Activated CD4-positive, alpha-beta T cell treated with anti-CD3 and anti-CD28 coated beads, Interleukin-2, Interleukin-6, amounts not matched to agents 100 ng/mL and 50 ng/mL, durations not matched to agents 16 hours and 8 hours (primary cell): Measurements from ENCODE around the gene ANKRD18A.
"Not testable (repeated sequence)": the region's sequence is repeated elsewhere in the genome, so short reads cannot be mapped to it uniquely, and the experiment has no call there.

ENCODE experiments used
- DNase-seq: peaks from one replicate; pipeline ENCODE4 v3.0.0-alpha.2; 2020

ANKRD18A gene

GRCh38 chr9:38622951-38623350 lies 2.6 kb upstream of the ANKRD18A start:
- no peak for DNase-seq

GRCh38 chr9:38622288-38622674 lies 1.9 kb upstream of the ANKRD18A start:
- no peak for DNase-seq

GRCh38 chr9:38621434-38622287 lies 1.3 kb upstream of the ANKRD18A start:
- DNase-seq, result peak; percentile 54

GRCh38 chr9:38619556-38620447 lies 594 bp downstream of the ANKRD18A start:
- DNase-seq, result peak; percentile 14

- DNase-seq, result not testable (repeated sequence)
Measured at GRCh38 chr9:38598029-38598745, 22.2 kb downstream of the ANKRD18A start.

- DNase-seq, result not testable (repeated sequence)
Measured at GRCh38 chr9:38595117-38595516, 25.3 kb downstream of the ANKRD18A start.

GRCh38 chr9:38591346-38592063 lies 28.9 kb downstream of the ANKRD18A start:
- peak; percentile 15 for DNase-seq

GRCh38 chr9:38583765-38584164 lies 36.6 kb downstream of the ANKRD18A start:
- not testable (repeated sequence) for DNase-seq

GRCh38 chr9:38580112-38580511 lies 40.3 kb downstream of the ANKRD18A start:
- DNase-seq, result not testable (repeated sequence)

- not testable (repeated sequence) for DNase-seq
Measured at GRCh38 chr9:38576181-38576580, 44.2 kb downstream of the ANKRD18A start.

GRCh38 chr9:38566048-38566447 lies 54.3 kb downstream of the ANKRD18A start:
- not testable (repeated sequence) for DNase-seq

GRCh38 chr9:38565178-38565577 lies 55.2 kb downstream of the ANKRD18A start:
- DNase-seq, result not testable (repeated sequence)

GRCh38 chr9:38563911-38564310 lies 56.5 kb downstream of the ANKRD18A start:
- DNase-seq, result not testable (repeated sequence)

GRCh38 chr9:38561134-38561533 lies 59.3 kb downstream of the ANKRD18A start:
- DNase-seq, result not testable (repeated sequence)

- DNase-seq, result not testable (repeated sequence)
Measured at GRCh38 chr9:38559172-38559571, 61.2 kb downstream of the ANKRD18A start.

- not testable (repeated sequence) for DNase-seq
Measured at GRCh38 chr9:38557746-38558145, 62.6 kb downstream of the ANKRD18A start.

- DNase-seq, result not testable (repeated sequence)
Measured at GRCh38 chr9:38554966-38555365, 65.4 kb downstream of the ANKRD18A start.

GRCh38 chr9:38553019-38553418 lies 67.4 kb downstream of the ANKRD18A start:
- not testable (repeated sequence) for DNase-seq

GRCh38 chr9:38546497-38547163 lies 73.8 kb downstream of the ANKRD18A start:
- peak; percentile 26 for DNase-seq

- DNase-seq, result not testable (repeated sequence)
Measured at GRCh38 chr9:38540535-38540934, 79.9 kb downstream of the ANKRD18A start.

GRCh38 chr9:38529317-38529716 lies 91.1 kb downstream of the ANKRD18A start:
- no peak for DNase-seq

GRCh38 chr9:38527503-38527902 lies 92.9 kb downstream of the ANKRD18A start:
- no peak for DNase-seq
